Panc1 (cell line): ENCODE results near the gene EWSR1. TPM values are rescaled to one million over a fixed set of nuclear protein-coding genes. Genes with fewer than 3 reads are reported as not detected.
A peak's percentile ranks its signal among the peaks of the same experiment; 100 is the strongest.

Source experiments
- ATAC-seq: fragments of 200-7000 bp; cut with Tn5 transposase; 2 replicates; pipeline ENCODE4 v1.9.1; 2020; ENCODE audit warnings: mild to moderate bottlenecking, moderate library complexity
- BruUV-seq: library from RNA; stranded (reverse); fragments of 400-500 nt; replicated peaks from 2 replicates; lab custom pipeline; 2021; lab: Mats Ljungman, UMichigan
- CTCF ChIA-PET: fragments of 300-600 bp; sonication (Branson Sonifier 250); formaldehyde crosslinking; loops from one replicate; lab custom pipeline; 2022; ENCODE audit warnings: antibody characterized with exemption; lab: Charles Lee
- POLR2A ChIA-PET: fragments of 300-600 bp; sonication (Branson Sonifier 250); formaldehyde crosslinking; loops from one replicate; lab custom pipeline; 2022; ENCODE audit warnings: antibody characterized with exemption; lab: Charles Lee
- DNase-seq: peaks from one replicate; pipeline ENCODE4 v3.0.0-alpha.2; 2010; ENCODE audit warnings: low read depth, low spot score
- H3K27ac ChIP-seq: 2 replicates; pipeline ENCODE4 v1.5.1; 2011; ENCODE audit warnings: mild to moderate bottlenecking, low read length, inconsistent platforms
- H3K27me3 ChIP-seq: fragments of 200-500 bp; sonication (Bioruptor generic); 2 replicates; pipeline ENCODE4 v1.6.0; 2014; ENCODE audit warnings: low read length, inconsistent platforms; ENCODE audit not compliant: control insufficient read depth, insufficient read depth
- H3K36me3 ChIP-seq: fragments of 200-500 bp; sonication (Bioruptor generic); 2 replicates; pipeline ENCODE4 v1.5.1; 2014; ENCODE audit warnings: inconsistent platforms, mild to moderate bottlenecking, low read length, moderate library complexity; ENCODE audit not compliant: control insufficient read depth, insufficient read depth
- H3K4me1 ChIP-seq: 2 replicates; pipeline ENCODE4 v1.5.1; 2011; ENCODE audit warnings: inconsistent platforms, mild to moderate bottlenecking, low read length, moderate library complexity; ENCODE audit not compliant: control insufficient read depth, insufficient read depth
- H3K4me3 ChIP-seq, 2 experiments: 2 replicates each; pipeline ENCODE4 v1.5.1; 2011 to 2012; ENCODE audit warnings: low read depth in 2 of 2, low read length in 2 of 2, mild to moderate bottlenecking in 2 of 2, inconsistent platforms in 1 of 2, moderate library complexity in 1 of 2
- H3K9me3 ChIP-seq: fragments of 200-500 bp; sonication (Bioruptor generic); 2 replicates; pipeline ENCODE4 v1.5.1; 2014; ENCODE audit warnings: low read depth, mild to moderate bottlenecking, inconsistent platforms, low read length, moderate library complexity; ENCODE audit not compliant: control insufficient read depth, insufficient read depth
- CTCF ChIP-seq: fragments of 450-650 bp; IDR thresholded peaks from 2 replicates; pipeline ENCODE4 v1.5.1; 2017; ENCODE audit warnings: mild to moderate bottlenecking
- POLR2AphosphoS5 ChIP-seq: IDR thresholded peaks from 2 replicates; pipeline ENCODE4 v1.6.1; 2012; ENCODE audit warnings: mild to moderate bottlenecking, low read depth, low read length, moderate library complexity
- REST ChIP-seq, 2 experiments: IDR thresholded peaks; 2 replicates each; pipeline ENCODE4 v1.6.1; 2011 to 2012; ENCODE audit warnings: low read depth in 2 of 2, control low read depth in 1 of 2, low read length in 1 of 2, mild to moderate bottlenecking in 1 of 2, moderate library complexity in 1 of 2; ENCODE audit not compliant: insufficient read depth in 1 of 2
- SIN3A ChIP-seq: IDR thresholded peaks from 2 replicates; pipeline ENCODE4 v1.6.1; 2012; ENCODE audit warnings: low read depth, mild to moderate bottlenecking, low read length, moderate library complexity, borderline replicate concordance; ENCODE audit not compliant: insufficient read depth
- TCF7L2 ChIP-seq: IDR thresholded peaks from 2 replicates; pipeline ENCODE4 v1.6.1; 2011; ENCODE audit warnings: mild to moderate bottlenecking, low read depth, low read length, inconsistent platforms
- in situ Hi-C: cut with HindIII; loops from 2 replicates; pipeline ENCODE4 v1.10.0; 2016; ENCODE audit warnings: low sequenced_read_pairs, low pct_unique_long_range_greater_than_20kb
- intact Hi-C: fragments of 100-400 bp; cut with micrococcal nuclease; formaldehyde crosslinking; loops from one replicate; pipeline ENCODE4 v1.10.0; 2022; ENCODE audit not compliant: unreplicated experiment
- total RNA-seq: library from RNA; stranded (reverse); gene quantifications from one replicate; pipeline ENCODE4 v1.2.1, GENCODE V29; 2021; ENCODE audit not compliant: unreplicated experiment

The EWSR1 gene
- total RNA-seq, 1 experiment from 2014 or later, result 272 TPM

GRCh38 chr22:29309332-29310064 lies 41.4 kb downstream of the EWSR1 start:
- Histone ChIP-seq H3K9me3 (no peaks in the 10 kb centered on the region), H3K27me3 (no peaks in the 10 kb centered on the region), H3K4me1 (peaks cover 24% of the 10 kb centered on the region), H3K4me3 (peak overlapping the region; percentile 66 to 75), H3K27ac (peak overlapping the region; percentile 71), H3K36me3 (no peaks in the 10 kb centered on the region; the same call in 1 of the 2 replicates)
- no peak; the same call in 1 of the 2 replicates for ATAC-seq
- intact Hi-C loops (no loop called here), in situ Hi-C loops (no loop called here)
- BruUV-seq, result no TSS peak
- CTCF ChIA-PET, result no interaction called here
- no peak for DNase-seq
- POLR2A ChIA-PET, result no interaction called here
- TF ChIP-seq CTCF (no peak), REST (IDR thresholded peaks at IDR 0.05; ENCODE audit: insufficient read depth in 1 of 2, low read depth in 2 of 2, low read length in 1 of 2) (no peak), SIN3A (no peak), TCF7L2 (no peak), POLR2AphosphoS5 (no peak)

GRCh38 chr22:29310065-29310862 lies 42.2 kb downstream of the EWSR1 start:
- no peaks in the 10 kb centered on the region for H3K27me3 ChIP-seq
- no peak overlapping the region for H3K4me3 ChIP-seq
- ATAC-seq (no peak), DNase-seq (no peak)
- in situ Hi-C loops (no loop called here), intact Hi-C loops (no loop called here)
- ChIA-PET CTCF (interaction anchor here (0.6 kb wide), 1 partner anchor 940 kb away, joined by 4 read pairs; no protein-coding TSS in a partner anchor), POLR2A (no interaction called here)
- no peak overlapping the region for H3K27ac ChIP-seq
- no peaks in the 10 kb centered on the region; the same call in 1 of the 2 replicates for H3K36me3 ChIP-seq
- no peaks in the 10 kb centered on the region for H3K9me3 ChIP-seq
- H3K4me1 ChIP-seq, result peaks cover 24% of the 10 kb centered on the region
- BruUV-seq, result TSS peak; percentile 75
- TF ChIP-seq POLR2AphosphoS5 (no peak), SIN3A (no peak), CTCF (no peak), REST (IDR thresholded peaks at IDR 0.05; ENCODE audit: insufficient read depth in 1 of 2, low read depth in 2 of 2, low read length in 1 of 2) (no peak), TCF7L2 (no peak)
